ENCODE data around the gene SCNN1B.

Gene SCNN1B

GRCh38 chr16:23320693-23321092, 18.6 kb downstream of the SCNN1B start:
- no peak for DNase-seq (ENCODE audit: low read depth in 2 of 2, low spot score in 1 of 2)

- no peak for DNase-seq (ENCODE audit: low read depth in 2 of 2, low spot score in 1 of 2)
Measured at GRCh38 chr16:23321206-23321875, 19.2 kb downstream of the SCNN1B start.

- DNase-seq (ENCODE audit: low read depth in 2 of 2, low spot score in 1 of 2) = no peak
Measured at GRCh38 chr16:23323224-23324030, 21.3 kb downstream of the SCNN1B start.

- DNase-seq (ENCODE audit: low read depth in 2 of 2, low spot score in 1 of 2) = no peak
Measured at GRCh38 chr16:23324727-23325126, 22.6 kb downstream of the SCNN1B start.

DNA sequence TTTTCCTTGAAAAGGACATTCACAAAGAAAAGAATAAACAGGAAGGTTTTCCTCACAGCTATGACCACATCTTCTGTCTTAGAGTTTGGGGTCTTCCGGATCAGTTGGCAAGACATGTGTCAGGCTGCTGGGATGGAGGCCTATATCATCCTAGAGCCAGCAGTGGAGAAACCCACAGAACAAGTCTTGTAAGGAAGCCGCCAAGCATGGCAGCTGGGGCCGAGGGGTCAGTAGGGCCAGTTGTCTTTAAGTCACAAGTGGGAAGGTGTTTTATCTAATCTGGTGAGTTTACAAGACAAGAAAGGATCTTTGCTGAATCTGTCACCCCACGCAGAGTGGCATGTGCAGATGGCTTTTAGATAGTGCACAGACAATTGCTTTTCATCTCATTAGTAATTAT, 25.7 kb downstream of the SCNN1B start:
- DNase-seq (ENCODE audit: low read depth in 2 of 2, low spot score in 1 of 2) = no peak

DNA sequence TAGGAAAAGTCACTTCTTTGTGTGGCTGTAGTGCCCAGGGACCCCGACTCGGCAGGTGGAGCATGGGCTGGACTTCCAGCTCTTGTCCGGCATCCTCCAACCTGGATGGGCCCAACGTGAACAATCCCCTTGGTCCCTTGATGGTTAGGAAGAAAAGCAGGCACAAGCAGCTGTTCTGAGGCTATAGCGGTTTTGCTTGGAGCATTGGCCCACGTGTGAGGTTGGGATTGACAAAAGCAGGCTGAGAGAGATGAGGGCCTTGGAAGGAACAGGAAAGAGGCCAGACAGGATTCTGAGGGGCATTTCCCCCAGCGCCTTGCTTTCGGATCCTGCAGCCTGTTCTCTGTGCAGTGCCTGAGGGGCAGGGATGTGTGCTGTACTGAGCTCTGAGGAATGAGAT, 28.1 kb downstream of the SCNN1B start:
- DNase-seq (ENCODE audit: low read depth in 2 of 2, low spot score in 1 of 2) = no peak

DNA sequence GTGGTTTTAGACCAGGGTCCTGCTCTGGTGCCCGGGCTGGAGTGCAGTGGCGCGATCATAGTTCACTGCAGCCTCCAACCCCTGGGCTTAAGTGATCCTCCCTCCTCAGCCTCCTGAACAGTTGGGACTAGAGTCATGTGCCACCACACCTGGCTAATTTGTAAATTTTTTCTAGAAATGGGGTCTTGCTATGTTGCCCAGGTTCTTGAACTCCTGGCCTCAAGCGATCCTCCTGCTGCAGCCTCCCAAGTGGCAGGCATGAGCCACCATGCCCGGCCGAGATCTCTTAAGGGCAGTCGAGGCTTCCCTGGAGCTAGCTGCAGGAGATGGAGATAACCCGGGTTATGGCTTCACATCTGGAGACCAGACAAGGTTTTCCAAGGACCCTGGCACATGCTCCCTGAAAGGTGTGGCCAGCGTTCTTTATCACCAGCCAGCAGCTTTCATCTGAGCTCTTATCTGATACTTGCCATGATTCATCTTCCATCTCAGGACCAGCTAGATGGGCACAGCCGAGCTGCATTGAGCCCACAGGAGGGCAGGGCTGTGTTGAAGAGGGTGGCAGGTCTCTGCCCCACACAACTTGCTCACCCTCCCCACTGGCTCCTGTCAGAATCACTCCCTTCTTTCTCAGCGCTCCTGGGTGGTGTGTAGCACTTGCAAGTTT, 28.6 kb downstream of the SCNN1B start:
- DNase-seq (ENCODE audit: low read depth in 2 of 2, low spot score in 1 of 2) = no peak

- no peak for DNase-seq (ENCODE audit: low read depth in 2 of 2, low spot score in 1 of 2)
Measured at GRCh38 chr16:23333034-23333579, 31.0 kb downstream of the SCNN1B start.

- DNase-seq (ENCODE audit: low read depth in 2 of 2, low spot score in 1 of 2) = no peak
Measured at GRCh38 chr16:23333831-23334456, 31.8 kb downstream of the SCNN1B start.

- DNase-seq (ENCODE audit: low read depth in 2 of 2, low spot score in 1 of 2) = no peak
Measured at GRCh38 chr16:23334457-23334853, 32.4 kb downstream of the SCNN1B start.

DNA sequence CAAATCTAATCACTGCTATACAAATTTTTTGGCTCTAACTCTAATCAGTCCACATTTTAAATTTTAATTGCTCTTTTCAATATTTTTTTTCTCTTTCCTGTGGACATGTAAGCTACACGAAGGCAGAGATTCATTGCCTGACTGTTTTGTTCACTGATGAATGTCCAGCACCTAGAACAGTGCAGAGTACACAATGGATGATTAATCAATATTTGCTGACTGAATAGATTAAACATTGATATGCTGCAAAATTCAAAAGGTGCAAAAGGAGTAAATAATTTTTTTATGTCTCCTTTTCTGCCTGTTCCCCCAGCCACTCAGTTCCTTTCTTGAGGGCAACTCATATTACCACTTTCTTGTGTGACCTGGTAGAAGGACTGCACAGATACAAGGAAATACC, 32.8 kb downstream of the SCNN1B start:
- DNase-seq (ENCODE audit: low read depth in 2 of 2, low spot score in 1 of 2) = no peak

DNA sequence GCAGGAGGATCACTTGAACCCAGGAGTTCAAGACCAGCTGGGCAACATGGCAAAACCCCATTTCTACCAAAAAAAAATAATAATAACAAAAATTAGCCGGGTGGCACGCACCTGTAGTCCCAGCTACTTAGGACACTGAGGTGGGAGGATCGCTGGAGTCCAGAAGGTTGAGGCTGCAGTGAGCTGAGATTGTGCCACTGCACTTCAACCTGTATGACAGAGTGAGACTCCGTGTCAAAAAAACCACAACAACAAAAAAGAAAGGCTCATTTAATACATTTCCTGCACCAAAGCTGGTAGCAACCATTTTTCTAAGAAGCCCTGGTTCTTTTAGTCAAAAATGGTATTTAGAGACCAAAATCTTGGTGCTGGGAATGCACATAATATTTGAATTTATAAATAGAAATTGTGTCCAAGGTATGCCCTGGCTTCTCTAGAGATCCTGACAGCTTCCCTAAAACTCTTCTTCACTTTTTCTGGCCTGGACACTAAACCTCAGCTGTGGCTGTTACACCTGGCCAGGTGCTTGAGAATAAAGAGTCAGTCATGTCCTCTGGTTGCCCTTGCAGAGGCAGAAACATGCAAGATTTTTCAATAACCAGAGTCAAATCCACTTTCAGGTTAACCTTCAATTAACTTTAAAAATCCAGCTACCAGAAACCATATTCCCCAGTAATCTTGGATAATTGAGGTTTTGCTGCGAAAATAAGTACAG, 35.9 kb downstream of the SCNN1B start:
- no peak for DNase-seq (ENCODE audit: low read depth in 2 of 2, low spot score in 1 of 2)

DNA sequence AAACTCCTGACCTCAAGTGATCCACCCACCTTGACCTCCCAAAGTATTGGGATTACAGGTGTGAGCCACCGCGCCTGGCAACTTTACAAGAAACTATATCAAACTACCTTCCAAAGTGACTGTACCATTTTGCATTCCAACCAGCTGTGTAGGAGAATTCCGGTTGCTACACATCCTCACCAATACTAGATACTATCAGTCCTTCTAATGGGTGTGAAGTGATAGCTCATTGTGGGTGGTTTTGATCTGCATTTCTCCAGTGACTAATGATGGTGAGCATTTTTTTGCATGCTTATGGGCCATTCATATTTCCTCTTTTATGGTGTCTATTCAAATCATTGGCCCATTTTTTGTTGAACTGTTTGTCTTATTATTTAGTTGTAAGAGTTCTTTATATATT, 37.7 kb downstream of the SCNN1B start:
- DNase-seq (ENCODE audit: low read depth in 2 of 2, low spot score in 1 of 2) = no peak

DNA sequence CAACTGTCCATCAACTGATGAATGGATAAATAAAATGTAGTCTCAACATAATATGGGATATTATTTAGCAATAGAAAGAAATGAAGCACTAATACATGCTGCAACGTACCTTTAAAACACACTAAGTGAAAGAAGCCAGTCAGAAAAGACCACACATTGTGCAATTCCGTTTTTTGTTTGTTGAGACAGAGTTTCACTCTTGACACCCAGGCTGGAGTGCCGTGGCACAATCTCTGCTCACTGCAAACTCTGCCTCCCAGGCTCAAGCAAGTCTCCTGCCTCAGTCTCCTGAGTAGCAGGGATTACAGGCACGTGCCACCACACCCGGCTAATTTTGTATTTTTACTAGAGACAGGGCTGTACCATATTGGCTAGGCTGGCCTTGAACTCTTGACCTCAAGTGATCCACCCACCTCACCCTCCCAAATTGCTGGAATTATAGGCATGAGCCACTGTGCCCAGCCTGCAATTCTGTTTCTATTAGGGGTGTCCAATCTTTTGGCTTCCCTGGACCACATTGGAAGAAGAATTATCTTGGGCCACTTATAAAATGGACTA, 40.1 kb downstream of the SCNN1B start:
- DNase-seq (ENCODE audit: low read depth in 2 of 2, low spot score in 1 of 2) = no peak

- DNase-seq (ENCODE audit: low read depth in 2 of 2, low spot score in 1 of 2) = no peak
Measured at GRCh38 chr16:23343643-23344612, 41.8 kb downstream of the SCNN1B start.

DNA sequence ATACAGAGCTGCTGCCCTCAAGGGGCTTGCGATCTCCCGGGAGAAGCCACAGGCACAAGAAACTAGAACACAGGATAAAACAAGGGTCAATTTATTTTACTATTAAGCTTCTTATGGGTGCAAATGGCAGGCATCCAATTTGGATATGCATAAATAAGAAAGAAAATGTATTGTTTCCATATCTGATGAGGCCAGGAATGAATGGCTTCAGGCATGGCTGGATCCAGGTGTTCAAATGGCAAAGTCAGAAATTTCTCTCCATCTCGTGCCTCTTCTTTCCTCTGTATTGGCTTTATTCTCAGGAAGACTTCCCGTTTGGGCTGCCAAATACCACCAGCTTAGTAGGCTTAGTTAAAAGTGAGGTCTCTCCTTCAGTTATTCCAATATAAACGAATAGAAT, 43.1 kb downstream of the SCNN1B start:
- no peak for DNase-seq (ENCODE audit: low read depth in 2 of 2, low spot score in 1 of 2)

DNA sequence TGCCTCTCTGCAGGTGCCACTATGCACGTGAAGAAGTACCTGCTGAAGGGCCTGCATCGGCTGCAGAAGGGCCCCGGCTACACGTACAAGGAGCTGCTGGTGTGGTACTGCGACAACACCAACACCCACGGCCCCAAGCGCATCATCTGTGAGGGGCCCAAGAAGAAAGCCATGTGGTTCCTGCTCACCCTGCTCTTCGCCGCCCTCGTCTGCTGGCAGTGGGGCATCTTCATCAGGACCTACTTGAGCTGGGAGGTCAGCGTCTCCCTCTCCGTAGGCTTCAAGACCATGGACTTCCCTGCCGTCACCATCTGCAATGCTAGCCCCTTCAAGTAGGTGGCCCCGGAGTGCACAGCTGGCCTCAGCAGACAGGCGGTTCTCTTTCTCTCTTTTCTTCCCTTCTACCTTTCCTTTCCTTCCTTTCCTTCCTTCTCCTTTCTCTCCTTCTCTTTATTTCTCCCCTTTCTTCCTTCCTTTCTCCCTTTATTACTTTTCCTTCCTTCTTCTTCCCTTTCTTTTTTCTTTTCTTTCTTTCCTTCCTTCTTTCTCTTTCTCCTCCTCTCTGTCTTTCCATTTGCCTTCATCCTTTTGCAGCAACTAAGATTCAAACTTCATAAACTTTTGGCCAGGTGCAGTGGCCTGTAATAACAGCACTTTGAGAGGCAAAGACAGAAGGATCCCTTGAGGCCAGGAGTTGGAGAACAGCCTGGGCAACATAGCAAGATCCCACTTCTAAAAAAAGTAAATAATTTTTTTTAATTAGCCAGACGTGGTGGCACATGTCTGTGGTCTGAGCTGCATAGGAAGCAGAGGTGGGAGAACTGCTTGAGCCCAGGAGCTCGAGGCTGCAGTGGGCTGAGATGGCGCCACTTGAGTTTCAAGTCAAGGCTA, 46.7 kb downstream of the SCNN1B start:
- DNase-seq (ENCODE audit: low read depth in 2 of 2, low spot score in 1 of 2) = no peak

GRCh38 chr16:23351360-23351759, 49.3 kb downstream of the SCNN1B start:
- DNase-seq (ENCODE audit: low read depth in 2 of 2, low spot score in 1 of 2) = no peak

Measured in stimulated activated CD8-positive, alpha-beta memory T cell treated with anti-CD3 and anti-CD28 coated beads, Interleukin-4, amount 100 ng/mL, for 1 hour (primary cell).